OCI-LY7 (cell line): ENCODE data around the gene NLGN4Y.

Source experiments
- EZH2phosphoT487 ChIP-seq: fragments of 200-600 bp; sonication (generic); IDR thresholded peaks from 2 replicates; pipeline ENCODE4 v1.6.1; 2018; ENCODE audit warnings: low read depth, borderline replicate concordance, mild to moderate bottlenecking, mixed run types, antibody characterized with exemption, low read length, moderate library complexity, mixed read lengths
- TF ChIP-seq, protein P1 (sequence below): fragments of 200-600 bp; sonication (generic); conservative IDR thresholded peaks from 2 replicates; pipeline ENCODE4 v1.5.1; 2014; ENCODE audit warnings: mild to moderate bottlenecking, antibody characterized with exemption, low read length, moderate library complexity, mixed read lengths

DNA sequence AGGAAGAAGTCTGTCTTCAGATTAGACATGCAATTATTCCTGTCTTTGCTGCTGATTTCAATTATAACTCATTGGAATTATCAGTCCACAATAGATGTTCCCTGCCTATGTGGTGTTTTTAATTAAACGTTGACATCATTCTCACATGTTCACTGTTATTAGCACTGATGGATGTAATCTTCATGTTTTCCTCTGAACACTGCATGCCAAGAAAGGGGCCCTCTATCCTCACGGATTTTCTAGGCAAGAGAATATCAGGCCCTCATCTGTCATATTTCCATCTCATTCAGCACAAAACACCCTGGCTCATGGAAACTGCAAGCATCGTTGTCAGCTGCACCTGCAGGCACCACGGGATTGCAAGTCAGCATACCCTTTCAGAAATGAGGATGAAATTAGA is 224.0 kb downstream of the NLGN4Y start:
- TF ChIP-seq, protein P1, sequence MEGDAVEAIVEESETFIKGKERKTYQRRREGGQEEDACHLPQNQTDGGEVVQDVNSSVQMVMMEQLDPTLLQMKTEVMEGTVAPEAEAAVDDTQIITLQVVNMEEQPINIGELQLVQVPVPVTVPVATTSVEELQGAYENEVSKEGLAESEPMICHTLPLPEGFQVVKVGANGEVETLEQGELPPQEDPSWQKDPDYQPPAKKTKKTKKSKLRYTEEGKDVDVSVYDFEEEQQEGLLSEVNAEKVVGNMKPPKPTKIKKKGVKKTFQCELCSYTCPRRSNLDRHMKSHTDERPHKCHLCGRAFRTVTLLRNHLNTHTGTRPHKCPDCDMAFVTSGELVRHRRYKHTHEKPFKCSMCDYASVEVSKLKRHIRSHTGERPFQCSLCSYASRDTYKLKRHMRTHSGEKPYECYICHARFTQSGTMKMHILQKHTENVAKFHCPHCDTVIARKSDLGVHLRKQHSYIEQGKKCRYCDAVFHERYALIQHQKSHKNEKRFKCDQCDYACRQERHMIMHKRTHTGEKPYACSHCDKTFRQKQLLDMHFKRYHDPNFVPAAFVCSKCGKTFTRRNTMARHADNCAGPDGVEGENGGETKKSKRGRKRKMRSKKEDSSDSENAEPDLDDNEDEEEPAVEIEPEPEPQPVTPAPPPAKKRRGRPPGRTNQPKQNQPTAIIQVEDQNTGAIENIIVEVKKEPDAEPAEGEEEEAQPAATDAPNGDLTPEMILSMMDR = no peak
- no peak for TF ChIP-seq EZH2phosphoT487
